ENCODE results near the gene COTL1. TPM values are rescaled to one million over a fixed set of nuclear protein-coding genes. Genes with fewer than 3 reads are reported as not detected.

Gene COTL1
- total and polyA plus RNA-seq, 2 of the 13 experiments (the other 11 are each of a cell fraction or from before 2014, with no cell fraction given): 8.7 to 16.9 TPM

DNA sequence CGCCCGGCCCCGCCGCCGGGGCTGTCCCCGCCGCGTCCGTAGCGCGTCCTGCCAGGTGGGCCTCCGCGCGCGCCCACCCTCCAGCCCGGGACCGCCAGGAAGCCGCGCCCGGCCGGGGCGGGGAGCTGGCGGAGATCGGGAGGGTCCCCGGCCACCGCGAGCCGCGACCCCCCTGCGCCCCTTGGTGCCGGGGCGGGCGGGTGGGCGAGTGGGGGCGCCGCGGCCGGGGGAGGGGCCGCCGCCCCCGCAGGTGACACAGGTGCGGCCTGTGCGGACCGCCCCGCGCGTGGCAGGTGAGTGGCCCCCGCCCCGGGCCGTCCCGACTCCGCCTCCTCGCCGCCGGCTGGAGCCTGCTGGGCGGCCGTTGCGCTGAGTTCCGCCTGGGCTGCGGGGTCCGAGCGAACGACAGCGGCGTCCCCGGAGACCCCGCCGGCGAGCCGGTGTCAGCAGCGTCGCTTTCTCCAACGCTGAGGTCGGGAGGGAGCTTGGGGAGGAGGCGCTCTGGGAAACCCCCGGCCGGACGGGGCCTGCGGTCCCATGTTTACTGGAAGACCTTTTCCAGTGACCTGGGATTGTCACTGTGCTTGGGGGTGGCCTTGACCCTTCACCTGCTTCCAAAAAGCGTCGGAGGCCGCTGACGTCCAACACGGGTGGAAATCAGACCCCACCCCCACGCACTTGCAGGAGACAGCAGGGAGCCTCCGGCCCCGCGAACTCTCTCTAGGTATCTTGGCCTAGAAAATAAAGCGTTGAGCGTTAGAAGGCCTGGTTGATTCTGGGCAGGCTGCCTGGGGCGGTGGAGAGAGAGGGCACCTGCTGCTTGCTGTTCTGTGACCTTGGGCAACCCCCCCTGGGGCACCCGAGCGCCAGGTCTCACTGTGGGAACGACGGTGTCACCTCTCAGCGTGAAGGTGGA is 31.0 kb upstream of the COTL1 start (continued):
- TF ChIP-seq CEBPZ (IDR thresholded peaks at IDR 0.05; ENCODE audit: low read length) (no peak), SMARCE1 (IDR thresholded peaks at IDR 0.05; ENCODE audit: borderline replicate concordance) (no peak), ZNF530 (CRISPR knock-in tag; IDR thresholded peaks at IDR 0.05; ENCODE audit: low read depth) (no peak), ATF7 (IDR thresholded peaks at IDR 0.05) (no peak), ATF7 (CRISPR knock-in tag; IDR thresholded peaks at IDR 0.05) (no peak), BATF2 (CRISPR knock-in tag; IDR thresholded peaks at IDR 0.05) (no peak), KDM2A (CRISPR knock-in tag; IDR thresholded peaks at IDR 0.05; ENCODE audit: borderline replicate concordance, low read depth) (peak; percentile 58; the same call in 1 of the 2 replicates), ZNF747 (CRISPR knock-in tag; IDR thresholded peaks at IDR 0.05; ENCODE audit: borderline replicate concordance) (no peak), MED13 (CRISPR knock-in tag; IDR thresholded peaks at IDR 0.05) (no peak), ZKSCAN5 (CRISPR knock-in tag; IDR thresholded peaks at IDR 0.05) (no peak), TOE1 (CRISPR knock-in tag; IDR thresholded peaks at IDR 0.05) (no peak), ZNF331 (CRISPR knock-in tag; IDR thresholded peaks at IDR 0.05) (no peak), ZFP90 (CRISPR knock-in tag; IDR thresholded peaks at IDR 0.05; ENCODE audit: borderline replicate concordance) (no peak), ZNF224 (CRISPR knock-in tag; IDR thresholded peaks at IDR 0.05) (0 out of 2 replicates have a peak, but pooled peaks have one; percentile 78), ZNF350 (CRISPR knock-in tag; IDR thresholded peaks at IDR 0.05; ENCODE audit: borderline replicate concordance, low read depth) (peak; percentile 36; the same call in 1 of the 2 replicates), CBX2 (IDR thresholded peaks at IDR 0.05; ENCODE audit: low read depth, low read length) (no peak), CBX2 (CRISPR knock-in tag; IDR thresholded peaks at IDR 0.05; ENCODE audit: low read depth) (no peak), ZNF263 (CRISPR knock-in tag; IDR thresholded peaks at IDR 0.05) (peak; percentile 28; the same call in 1 of the 2 replicates), GATAD2A (CRISPR knock-in tag; IDR thresholded peaks at IDR 0.05) (no peak), PITX1 (CRISPR knock-in tag; IDR thresholded peaks at IDR 0.05) (peak; percentile 29; the same call in 1 of the 2 replicates), ZNF367 (CRISPR knock-in tag; IDR thresholded peaks at IDR 0.05; ENCODE audit: borderline replicate concordance) (no peak; the same call in 1 of the 2 replicates), ZEB1 (IDR thresholded peaks at IDR 0.05; ENCODE audit: insufficient replicate concordance, low read depth) (peak; percentile 44), ZNF878 (CRISPR knock-in tag; IDR thresholded peaks at IDR 0.05) (no peak), E2F2 (CRISPR knock-in tag; IDR thresholded peaks at IDR 0.05; ENCODE audit: borderline replicate concordance) (0 out of 2 replicates have a peak, but pooled peaks have one; percentile 57), JARID2 (CRISPR knock-in tag; IDR thresholded peaks at IDR 0.05; ENCODE audit: insufficient replicate concordance) (no peak)
